Fibroblast of lung (primary cell): ENCODE measurements around the gene ASAP2. TPM values are rescaled to one million over a fixed set of nuclear protein-coding genes. Genes with fewer than 3 reads are reported as not detected.

ENCODE experiments used
- DNase-seq, 2 donors: peaks; one replicate each; pipeline versions ENCODE4 v3.0.0 to v3.0.0-alpha.2; 2010; ENCODE audit warnings: low read depth in 2 of 2
- H2AFZ ChIP-seq: 2 replicates; pipeline ENCODE4 v1.5.1; 2012; ENCODE audit warnings: low read length, control low read depth, inconsistent platforms
- H3K27ac ChIP-seq: 2 replicates; pipeline ENCODE4 v1.5.1; 2011; ENCODE audit warnings: low read length, control low read depth; ENCODE audit not compliant: insufficient read depth
- H3K27me3 ChIP-seq: 2 replicates; pipeline ENCODE4 v1.5.1; 2011; ENCODE audit warnings: mild to moderate bottlenecking, low read length; ENCODE audit not compliant: control insufficient read depth, insufficient read depth
- H3K36me3 ChIP-seq: 2 replicates; pipeline ENCODE4 v1.5.1; 2011; ENCODE audit warnings: low read length; ENCODE audit not compliant: control insufficient read depth, insufficient read depth
- H3K4me1 ChIP-seq: 2 replicates; pipeline ENCODE4 v1.5.1; 2011; ENCODE audit warnings: low read length; ENCODE audit not compliant: control insufficient read depth, insufficient read depth; ENCODE audit errors: extremely low read depth
- H3K4me2 ChIP-seq: 2 replicates; pipeline ENCODE4 v1.5.1; 2011; ENCODE audit warnings: low read length, control low read depth; ENCODE audit not compliant: insufficient read depth; ENCODE audit errors: extremely low read depth
- H3K4me3 ChIP-seq, 4 experiments: fragments of 200-600 bp in 1 of 4; sonication (generic) in 1 of 4; replicated peaks in 1 of 4; 2 replicates each; pipeline ENCODE4 v1.5.1; 2011 to 2016; ENCODE audit warnings: low read length in 4 of 4, low read depth in 3 of 4, mild to moderate bottlenecking in 3 of 4, control low read depth in 2 of 4, inconsistent platforms in 1 of 4, mixed read lengths in 1 of 4; ENCODE audit not compliant: insufficient read depth in 1 of 4; ENCODE audit errors: control extremely low read depth in 1 of 4
- H3K79me2 ChIP-seq: 2 replicates; pipeline ENCODE4 v1.5.1; 2012; ENCODE audit warnings: mild to moderate bottlenecking, low read length, inconsistent platforms; ENCODE audit not compliant: control insufficient read depth, insufficient read depth
- H3K9ac ChIP-seq: 2 replicates; pipeline ENCODE4 v1.5.1; 2011; ENCODE audit warnings: mild to moderate bottlenecking, low read length, control low read depth; ENCODE audit not compliant: insufficient read depth
- H3K9me3 ChIP-seq: 2 replicates; pipeline ENCODE4 v1.5.1; 2012; ENCODE audit warnings: low read depth, low read length; ENCODE audit not compliant: control insufficient read depth, insufficient read depth
- H4K20me1 ChIP-seq: 2 replicates; pipeline ENCODE4 v1.5.1; 2011; ENCODE audit warnings: low read length; ENCODE audit not compliant: control insufficient read depth, insufficient read depth; ENCODE audit errors: extremely low read depth
- CTCF ChIP-seq, 2 donors: IDR thresholded peaks in 1 of 2; conservative IDR thresholded peaks in 1 of 2; 1 replicate in 1 of 2; 2 replicates in 1 of 2; pipeline ENCODE4 v1.5.1; 2011 to 2012; ENCODE audit warnings: low read length in 2 of 2, control low read depth in 1 of 2, inconsistent platforms in 1 of 2, low read depth in 1 of 2, mild to moderate bottlenecking in 1 of 2
- EZH2 ChIP-seq: IDR thresholded peaks from 2 replicates; pipeline ENCODE4 v1.5.1; 2012; ENCODE audit warnings: low read length, control low read depth, mild to moderate bottlenecking; ENCODE audit errors: missing control alignments
- polyA plus RNA-seq, 2 donors: library from polyadenylated mRNA; depleted of rRNA in 1 of 2; stranded (reverse) in 1 of 2; unstranded in 1 of 2; fragments of >200 nt; gene quantifications; 2 replicates each; pipeline ENCODE4 v1.2.1, GENCODE V29; 2011 to 2012; ENCODE audit warnings: missing spikeins in 1 of 2
- total RNA-seq: library from RNA; depleted of rRNA; stranded (reverse); fragments of >200 nt; gene quantifications from 2 replicates; pipeline ENCODE4 v1.2.1, GENCODE V29; 2014

ASAP2 gene
- total and polyA plus RNA-seq, 2 donors (not counting 1 experiment from before 2014, with no cell fraction given) = 19.2 to 19.9 TPM

- Histone ChIP-seq H3K27ac (peak overlapping the region; percentile 70), H3K27me3 (no peaks in the 10 kb centered on the region), H3K4me1 (peaks cover 18% of the 10 kb centered on the region), H3K36me3 (no peaks in the 10 kb centered on the region), H3K9ac (no peak overlapping the region), H3K79me2 (peaks cover 11% of the 10 kb centered on the region), H2AFZ (no peak overlapping the region), H3K4me2 (peak overlapping the region; percentile 70), H3K9me3 (no peaks in the 10 kb centered on the region), H3K4me3 (no peak overlapping the region), H4K20me1 (no peaks in the 10 kb centered on the region)
- TF ChIP-seq CTCF (conservative IDR thresholded peaks at IDR 0.05 in 1 of 2, IDR thresholded peaks at IDR 0.05 in 1 of 2; ENCODE audit: low read depth in 1 of 2, low read length in 2 of 2) (no peak), EZH2 (no peak)
- DNase-seq = peak in 1 of 2 donors; percentile 59
These were observed 104.2 kb downstream of the ASAP2 start for GRCh38 chr2:9310798-9311197.

GRCh38 chr2:9311488-9311887 lies 104.9 kb downstream of the ASAP2 start:
- DNase-seq = peak; percentile 85 to 94
- no peaks in the 10 kb centered on the region for H3K36me3 ChIP-seq
- no peaks in the 10 kb centered on the region for H3K9me3 ChIP-seq
- H3K79me2 ChIP-seq = peaks cover 11% of the 10 kb centered on the region
- no peak overlapping the region for H2AFZ ChIP-seq
- H3K4me3 ChIP-seq = no peak overlapping the region
- peak overlapping the region; percentile 85 for H3K4me2 ChIP-seq
- H3K27ac ChIP-seq = peak overlapping the region; percentile 70
- peaks cover 18% of the 10 kb centered on the region for H3K4me1 ChIP-seq
- H3K27me3 ChIP-seq = no peaks in the 10 kb centered on the region
- H3K9ac ChIP-seq = peak overlapping the region; percentile 41
- H4K20me1 ChIP-seq = no peaks in the 10 kb centered on the region
- TF ChIP-seq CTCF (conservative IDR thresholded peaks at IDR 0.05 in 1 of 2, IDR thresholded peaks at IDR 0.05 in 1 of 2; ENCODE audit: low read depth in 1 of 2, low read length in 2 of 2) (no peak), EZH2 (no peak)

GRCh38 chr2:9312591-9312990 lies 106.0 kb downstream of the ASAP2 start:
- no peak overlapping the region for H3K4me2 ChIP-seq
- peaks cover 18% of the 10 kb centered on the region for H3K4me1 ChIP-seq
- H3K9me3 ChIP-seq = no peaks in the 10 kb centered on the region
- no peak overlapping the region for H3K27ac ChIP-seq
- DNase-seq = no peak
- H3K79me2 ChIP-seq = peaks cover 14% of the 10 kb centered on the region
- peaks cover 3% of the 10 kb centered on the region for H3K36me3 ChIP-seq
- TF ChIP-seq CTCF (conservative IDR thresholded peaks at IDR 0.05 in 1 of 2, IDR thresholded peaks at IDR 0.05 in 1 of 2; ENCODE audit: low read depth in 1 of 2, low read length in 2 of 2) (no peak), EZH2 (no peak)
- no peak overlapping the region for H3K9ac ChIP-seq
- H3K27me3 ChIP-seq = no peaks in the 10 kb centered on the region
- H4K20me1 ChIP-seq = no peaks in the 10 kb centered on the region
- no peak overlapping the region for H3K4me3 ChIP-seq
- H2AFZ ChIP-seq = no peak overlapping the region
